ENCODE measurements around the gene PRKCB. TPM values are rescaled to one million over a fixed set of nuclear protein-coding genes. Genes with fewer than 3 reads are reported as not detected.

Gene PRKCB
- total and polyA plus RNA-seq, 2 of the 8 experiments (the other 6 are each of a cell fraction or from before 2014, with no cell fraction given), result 7.1 to 12.1 TPM

GRCh38 chr16:24116046-24116776, 280.4 kb downstream of the PRKCB start:
- H3K4me3 ChIP-seq (ENCODE audit: extremely low read depth in 1 of 4, insufficient read depth in 2 of 4, low read depth in 3 of 4, low read length in 4 of 4), result no peak overlapping the region
- H3K36me3 ChIP-seq (ENCODE audit: control insufficient read depth in 2 of 4, insufficient read depth in 4 of 4, low read length in 3 of 4), result no peaks in the 10 kb centered on the region
- H3K4me2 ChIP-seq (ENCODE audit: insufficient read depth in 1 of 2, low read depth in 2 of 2, low read length in 2 of 2), result no peak overlapping the region
- H3K79me2 ChIP-seq (ENCODE audit: control insufficient read depth in 1 of 2, insufficient read depth in 2 of 2, low read length in 2 of 2), result no peaks in the 10 kb centered on the region
- H3K56ac ChIP-seq (replicated peaks; ENCODE audit: insufficient read length, low read depth, low read length), result no peak overlapping the region
- FAIRE-seq (no peak), DNase-seq (ENCODE audit: low read depth in 1 of 2, low spot score in 2 of 2) (no peak)
- no peak overlapping the region for H3K9ac ChIP-seq (replicated peaks in 1 of 4; ENCODE audit: extremely low read depth in 1 of 4, low read depth in 3 of 4, low read length in 3 of 4)
- H2BK12ac ChIP-seq (ENCODE audit: low read depth, low read length), result no peak overlapping the region
- H3K27ac ChIP-seq (ENCODE audit: low read depth, low read length), result no peak overlapping the region
- POLR2A ChIA-PET (ENCODE audit: partially characterized antibody), result no interaction called here
- no peak for TF ChIP-seq TAF1 (IDR thresholded peaks at IDR 0.05; ENCODE audit: low read depth, low read length)
- no peak for TF ChIP-seq ATF3 (IDR thresholded peaks at IDR 0.05; ENCODE audit: insufficient read depth, low read depth, low read length)
- no peak for TF ChIP-seq TEAD4 (IDR thresholded peaks at IDR 0.05; ENCODE audit: low read depth, low read length)
- no peak for TF ChIP-seq JUND (IDR thresholded peaks at IDR 0.05; ENCODE audit: low read length)
- no peak for TF ChIP-seq MAX (IDR thresholded peaks at IDR 0.05)
- no peak for TF ChIP-seq SIRT6 (IDR thresholded peaks at IDR 0.05; ENCODE audit: low read length)
- TF ChIP-seq POU5F1 (IDR thresholded peaks at IDR 0.05; ENCODE audit: low read depth, low read length), result no peak
- TF ChIP-seq POLR2AphosphoS5 (IDR thresholded peaks at IDR 0.05; ENCODE audit: low read depth, low read length), result no peak
- no peak for TF ChIP-seq SUZ12 (IDR thresholded peaks at IDR 0.05; ENCODE audit: low read length)
- no peak for TF ChIP-seq NRF1 (IDR thresholded peaks at IDR 0.05; ENCODE audit: low read depth, low read length)
- no peak for TF ChIP-seq BACH1 (IDR thresholded peaks at IDR 0.05; ENCODE audit: low read length)
- no peak for TF ChIP-seq CREB1 (IDR thresholded peaks at IDR 0.05)
- no peak for TF ChIP-seq RBBP5 (IDR thresholded peaks at IDR 0.05; ENCODE audit: borderline replicate concordance, low read depth, low read length)
- peaks cover 2% of the 10 kb centered on the region; the same call in 1 of the 2 replicates for H3K23me2 ChIP-seq (ENCODE audit: low read depth, low read length)
- no peak overlapping the region for H4K91ac ChIP-seq (replicated peaks; ENCODE audit: insufficient read length, low read length)
- no peak overlapping the region for H4K5ac ChIP-seq (ENCODE audit: insufficient read length, low read depth, low read length)
- no peaks in the 10 kb centered on the region for H3K79me1 ChIP-seq (ENCODE audit: low read depth, low read length)
- no peak overlapping the region for H2AK5ac ChIP-seq (ENCODE audit: low read depth, low read length)
- no peaks in the 10 kb centered on the region for H4K20me1 ChIP-seq (replicated peaks in 1 of 2; ENCODE audit: control insufficient read depth in 1 of 2, insufficient read depth in 2 of 2, low read length in 2 of 2)
- CTCF ChIA-PET (ENCODE audit: partially characterized antibody), result no interaction called here
- H2BK5ac ChIP-seq (ENCODE audit: low read depth, low read length), result no peak overlapping the region
- WGBS, 2 experiments (ENCODE audit: extremely low coverage in 1 of 2, insufficient coverage in 1 of 2, insufficient read length in 1 of 2, insufficient replicate concordance in 2 of 2, low coverage in 1 of 2, low lambda C conversion rate in 2 of 2, missing lambda C conversion rate in 1 of 2), result 91% methylated on average over 10 of the region's 10 CpGs; no CpG with 5 or more reads in 1 of the 2 experiments
- no peak overlapping the region for H3K23ac ChIP-seq (ENCODE audit: insufficient read length)
- H2BK20ac ChIP-seq (ENCODE audit: low read length), result no peak overlapping the region
- H4K8ac ChIP-seq (ENCODE audit: extremely low read depth, insufficient read depth, low read length), result no peak overlapping the region
- H2BK15ac ChIP-seq (ENCODE audit: low read length), result peak overlapping the region; percentile 53; the same call in 1 of the 2 replicates
- no peak overlapping the region for H2AFZ ChIP-seq (ENCODE audit: low read length)
- H3K18ac ChIP-seq (ENCODE audit: extremely low read depth, low read length), result no peak overlapping the region
- H3K4ac ChIP-seq (replicated peaks; ENCODE audit: insufficient read length, low read depth, low read length), result no peak overlapping the region
- H3K4me1 ChIP-seq (replicated peaks in 1 of 4; ENCODE audit: control insufficient read depth in 3 of 4, insufficient read depth in 4 of 4, low read length in 3 of 4), result peaks cover 6 to 17% (median 11%) of the 10 kb centered on the region in 4 experiments; a peak in 6 of 7 replicates
- H3K14ac ChIP-seq (ENCODE audit: insufficient read length), result no peak overlapping the region
- no peaks in the 10 kb centered on the region for H3K9me3 ChIP-seq (ENCODE audit: insufficient read depth in 2 of 2, low read depth in 1 of 2, low read length in 1 of 2)
- H3K27me3 ChIP-seq (replicated peaks in 1 of 4; ENCODE audit: control insufficient read depth in 3 of 4, extremely low read depth in 1 of 4, insufficient read depth in 3 of 4, low read length in 3 of 4), result no peaks in the 10 kb centered on the region
- H2BK120ac ChIP-seq (replicated peaks; ENCODE audit: low read depth, low read length), result no peak overlapping the region
